T-helper 1 cell treated with Interleukin-12 subunit alpha and Interleukin-12 subunit beta and Interleukin-4 antibody, amounts not matched to agents 30 ng/mL and 1 ng/mL, for 36 hours (primary cell): Measurements from ENCODE around the gene PTPRCAP. TPM values are rescaled to one million over a fixed set of nuclear protein-coding genes. Genes with fewer than 3 reads are reported as not detected.

ENCODE experiments used
- intact Hi-C: fragments of 100-400 bp; cut with micrococcal nuclease; formaldehyde crosslinking; loops from one replicate; pipeline ENCODE4 v1.15.1; 2024
- total RNA-seq: library from RNA; stranded (reverse); gene quantifications from 2 replicates; pipeline ENCODE4 v1.2.3, GENCODE V29; 2022

Gene PTPRCAP
- total RNA-seq, 1 donor from 2014 or later, result 428 TPM

- intact Hi-C loops, result no loop called here
Observed at GRCh38 chr11:67442504-67443404, 5.3 kb upstream of the PTPRCAP start.

GRCh38 chr11:67441731-67442351 is 4.4 kb upstream of the PTPRCAP start:
- intact Hi-C loops, result no loop called here

GRCh38 chr11:67441098-67441563 is 3.6 kb upstream of the PTPRCAP start:
- intact Hi-C loops, result no loop called here

GRCh38 chr11:67440229-67441097 is 3.0 kb upstream of the PTPRCAP start:
- intact Hi-C loops, result no loop called here

- intact Hi-C loops, result loop anchor here (1.0 to 2.0 kb wide), 2 partner anchors 45 to 167 kb away; partner anchors contain the start of gene NDUFV1
Observed at GRCh38 chr11:67439321-67440228, 2.1 kb upstream of the PTPRCAP start.

- intact Hi-C loops, result loop anchor here (1.0 to 2.0 kb wide), 3 partner anchors 8 to 46 kb away; partner anchors contain the start of gene TMEM134
Observed at GRCh38 chr11:67438158-67438902, 848 bp upstream of the PTPRCAP start.

- intact Hi-C loops, result loop anchor here (1.0 to 2.0 kb wide), 6 partner anchors 9 to 69 kb away; partner anchors contain the start of gene TMEM134
Observed at GRCh38 chr11:67437809-67438157, 301 bp upstream of the PTPRCAP start.

- intact Hi-C loops, result loop anchor here (1.0 kb wide), 4 partner anchors 8 to 70 kb away; partner anchors contain the start of gene RPS6KB2
Observed at GRCh38 chr11:67436459-67437081, 912 bp downstream of the PTPRCAP start.

GRCh38 chr11:67435727-67436458 is 1.6 kb downstream of the PTPRCAP start:
- intact Hi-C loops, result loop anchor here (1.0 kb wide), 1 partner anchor 8 kb away; the partner anchor contains the start of gene RPS6KB2

- intact Hi-C loops, result no loop called here
Observed at GRCh38 chr11:67435031-67435726, 2.3 kb downstream of the PTPRCAP start.

GRCh38 chr11:67434395-67434881 is 3.0 kb downstream of the PTPRCAP start:
- intact Hi-C loops, result no loop called here

- intact Hi-C loops, result no loop called here
Observed at GRCh38 chr11:67433536-67434394, 3.7 kb downstream of the PTPRCAP start.

- intact Hi-C loops, result no loop called here
Observed at GRCh38 chr11:67432655-67433349, 4.7 kb downstream of the PTPRCAP start.

- intact Hi-C loops, result no loop called here
Observed at GRCh38 chr11:67431346-67432249, 5.9 kb downstream of the PTPRCAP start.

- intact Hi-C loops, result no loop called here
Observed at GRCh38 chr11:67429722-67430121, 7.8 kb downstream of the PTPRCAP start.
